H1 (cell line): ENCODE measurements around the gene B9D2. TPM values are rescaled to one million over a fixed set of nuclear protein-coding genes. Genes with fewer than 3 reads are reported as not detected.

Experiments used
- ATF3 ChIP-seq: IDR thresholded peaks from 2 replicates; pipeline ENCODE4 v1.6.1; 2011; ENCODE audit warnings: low read depth, mild to moderate bottlenecking, low read length; ENCODE audit not compliant: insufficient read depth
- BACH1 ChIP-seq: IDR thresholded peaks from 2 replicates; pipeline ENCODE4 v1.6.1; 2012; ENCODE audit warnings: low read length, improper control_type of control experiment
- BRCA1 ChIP-seq: IDR thresholded peaks from 2 replicates; pipeline ENCODE4 v1.6.1; 2012; ENCODE audit warnings: low read depth, low read length, improper control_type of control experiment
- CBX5 ChIP-seq: fragments of 300-800, 300-1000 bp; sonication (generic); IDR thresholded peaks from 2 replicates; pipeline ENCODE4 v1.7.1; 2016; ENCODE audit warnings: antibody characterized with exemption, low read length, low read depth
- CBX8 ChIP-seq: fragments of 300-800, 300-1000 bp; sonication (generic); IDR thresholded peaks from 2 replicates; pipeline ENCODE4 v1.7.1; 2016; ENCODE audit warnings: low read depth, low read length, borderline replicate concordance
- CHD1 ChIP-seq: IDR thresholded peaks from 2 replicates; pipeline ENCODE4 v1.6.1; 2012; ENCODE audit warnings: low read depth, low read length, improper control_type of control experiment
- CHD2 ChIP-seq: IDR thresholded peaks from 2 replicates; pipeline ENCODE4 v1.6.1; 2012; ENCODE audit warnings: low read length, improper control_type of control experiment
- EZH2 ChIP-seq: fragments of 200-600 bp; sonication (generic); IDR thresholded peaks from 2 replicates; pipeline ENCODE4 v1.7.1; 2012; ENCODE audit warnings: low read depth, mild to moderate bottlenecking, moderate library complexity, low read length, inconsistent platforms; ENCODE audit not compliant: severe bottlenecking
- GTF2F1 ChIP-seq: IDR thresholded peaks from 2 replicates; pipeline ENCODE4 v1.6.1; 2012; ENCODE audit warnings: low read depth, low read length, improper control_type of control experiment, borderline replicate concordance
- HDAC2 ChIP-seq, 2 experiments: fragments of 300-600 bp in 1 of 2; sonication (generic) in 1 of 2; IDR thresholded peaks; 2 replicates each; pipeline ENCODE4 v1.6.1; 2011 to 2012; ENCODE audit warnings: low read depth in 2 of 2, low read length in 2 of 2, mild to moderate bottlenecking in 2 of 2, moderate library complexity in 2 of 2, borderline replicate concordance in 1 of 2, inconsistent platforms in 1 of 2
- HDAC6 ChIP-seq: IDR thresholded peaks from one replicate; pipeline ENCODE4 v1.7.1; 2012; ENCODE audit warnings: low read depth, mild to moderate bottlenecking, inconsistent platforms, low read length, moderate library complexity
- KDM4A ChIP-seq: IDR thresholded peaks from one replicate; pipeline ENCODE4 v1.7.1; 2012; ENCODE audit warnings: low read depth, mild to moderate bottlenecking, moderate library complexity, low read length, inconsistent platforms; ENCODE audit not compliant: severe bottlenecking
- MAFK ChIP-seq: IDR thresholded peaks from 2 replicates; pipeline ENCODE4 v1.6.1; 2012; ENCODE audit warnings: low read depth, mild to moderate bottlenecking, improper control_type of control experiment, low read length
- MAX ChIP-seq: IDR thresholded peaks from 2 replicates; pipeline ENCODE4 v1.6.1; 2012; ENCODE audit warnings: inconsistent platforms
- NANOG ChIP-seq: IDR thresholded peaks from 2 replicates; pipeline ENCODE4 v1.6.1; 2011; ENCODE audit warnings: low read length, low read depth, mild to moderate bottlenecking, inconsistent platforms; ENCODE audit not compliant: insufficient read depth, poor library complexity, severe bottlenecking
- NRF1 ChIP-seq: IDR thresholded peaks from 2 replicates; pipeline ENCODE4 v1.6.1; 2011; ENCODE audit warnings: mild to moderate bottlenecking, low read depth, low read length, improper control_type of control experiment
- RAD21 ChIP-seq, 2 experiments: IDR thresholded peaks in 1 of 2; conservative IDR thresholded peaks in 1 of 2; 2 replicates each; pipeline ENCODE4 v1.6.1; 2011; ENCODE audit warnings: low read depth in 2 of 2, low read length in 2 of 2, improper control_type of control experiment in 1 of 2, inconsistent platforms in 1 of 2, mild to moderate bottlenecking in 1 of 2, moderate library complexity in 1 of 2
- RFX5 ChIP-seq: IDR thresholded peaks from 2 replicates; pipeline ENCODE4 v1.6.1; 2011; ENCODE audit warnings: low read depth, low read length, improper control_type of control experiment, borderline replicate concordance
- RXRA ChIP-seq: IDR thresholded peaks from 2 replicates; pipeline ENCODE4 v1.6.1; 2011; ENCODE audit warnings: low read depth, mild to moderate bottlenecking, low read length, moderate library complexity; ENCODE audit not compliant: insufficient read depth
- SIN3A ChIP-seq, 2 experiments: IDR thresholded peaks in 1 of 2; conservative IDR thresholded peaks in 1 of 2; 2 replicates each; pipeline ENCODE4 v1.6.1; 2011 to 2012; ENCODE audit warnings: low read length in 2 of 2, improper control_type of control experiment in 1 of 2, low read depth in 1 of 2, mild to moderate bottlenecking in 1 of 2
- SP2 ChIP-seq: IDR thresholded peaks from 2 replicates; pipeline ENCODE4 v1.6.1; 2012; ENCODE audit warnings: mild to moderate bottlenecking, low read length, inconsistent platforms
- SRF ChIP-seq: IDR thresholded peaks from 2 replicates; pipeline ENCODE4 v1.6.1; 2011; ENCODE audit warnings: mild to moderate bottlenecking, low read depth, low read length, moderate library complexity
- TEAD4 ChIP-seq: IDR thresholded peaks from 2 replicates; pipeline ENCODE4 v1.6.1; 2012; ENCODE audit warnings: low read depth, low read length, inconsistent platforms, mixed read lengths
- polyA plus RNA-seq, 7 experiments: library from polyadenylated mRNA; depleted of rRNA in 3 of 7; stranded (reverse) in 5 of 7; unstranded in 2 of 7; fragments of >200 nt in 5 of 7; fragments of 200-250 nt in 2 of 7; gene quantifications; 1 replicate in 5 of 7; 2 replicates in 1 of 7; 4 replicates in 1 of 7; pipeline versions ENCODE4 v1.2.1 to v1.2.3, GENCODE V29; 2011 to 2013; ENCODE audit warnings: missing spikeins in 2 of 7, mixed read lengths in 2 of 7
- total RNA-seq: library from RNA; stranded (reverse); fragmentation: NEBNext Ultra II Directional; extraction: Animal tissue kit (Norgen Biotek cat#: 25700); gene quantifications from 2 replicates; pipeline ENCODE4 v1.2.1, GENCODE V29; 2021

Gene B9D2
- total and polyA plus RNA-seq, 2 of the 8 experiments (the other 6 are each of a cell fraction or from before 2014, with no cell fraction given): 4.9 to 6.3 TPM

GRCh38 chr19:41324921-41325639, 38.9 kb downstream of the B9D2 start (continued):
- no peak for TF ChIP-seq EZH2
- TF ChIP-seq SRF: no peak
- TF ChIP-seq SP2: no peak
- TF ChIP-seq CBX8: no peak
- TF ChIP-seq NRF1: no peak
- no peak for TF ChIP-seq ATF3
- no peak for TF ChIP-seq CHD2
- TF ChIP-seq NANOG: no peak
- no peak for TF ChIP-seq RAD21 (IDR thresholded peaks at IDR 0.05 in 1 of 2, conservative IDR thresholded peaks at IDR 0.05 in 1 of 2; ENCODE audit: low read depth in 2 of 2, low read length in 2 of 2)
- peak; percentile 67 to 78; a peak in 2 of 4 replicates for TF ChIP-seq SIN3A (conservative IDR thresholded peaks at IDR 0.05 in 1 of 2, IDR thresholded peaks at IDR 0.05 in 1 of 2; ENCODE audit: low read depth in 1 of 2, low read length in 2 of 2)
- TF ChIP-seq BACH1: no peak
- TF ChIP-seq HDAC2 (IDR thresholded peaks at IDR 0.05; ENCODE audit: borderline replicate concordance in 1 of 2, low read depth in 2 of 2, low read length in 2 of 2): no peak
- no peak for TF ChIP-seq TEAD4
- TF ChIP-seq BRCA1: no peak
- TF ChIP-seq RXRA: no peak
- peak; percentile 53 for TF ChIP-seq MAX
- no peak for TF ChIP-seq CHD1
- TF ChIP-seq GTF2F1: no peak
- no peak for TF ChIP-seq CBX5
- TF ChIP-seq MAFK: no peak
- TF ChIP-seq HDAC6: no peak
- TF ChIP-seq RFX5: no peak
- TF ChIP-seq KDM4A: no peak
